GM04504 (cell line): ENCODE data around the gene SPNS2.
"Not testable (repeated sequence)": the region's sequence is repeated elsewhere in the genome, so short reads cannot be mapped to it uniquely, and the experiment has no call there.

Source experiments
- DNase-seq: peaks from one replicate; pipeline ENCODE4 v3.0.0-alpha.2; 2012; ENCODE audit warnings: low read depth

SPNS2 gene

DNA sequence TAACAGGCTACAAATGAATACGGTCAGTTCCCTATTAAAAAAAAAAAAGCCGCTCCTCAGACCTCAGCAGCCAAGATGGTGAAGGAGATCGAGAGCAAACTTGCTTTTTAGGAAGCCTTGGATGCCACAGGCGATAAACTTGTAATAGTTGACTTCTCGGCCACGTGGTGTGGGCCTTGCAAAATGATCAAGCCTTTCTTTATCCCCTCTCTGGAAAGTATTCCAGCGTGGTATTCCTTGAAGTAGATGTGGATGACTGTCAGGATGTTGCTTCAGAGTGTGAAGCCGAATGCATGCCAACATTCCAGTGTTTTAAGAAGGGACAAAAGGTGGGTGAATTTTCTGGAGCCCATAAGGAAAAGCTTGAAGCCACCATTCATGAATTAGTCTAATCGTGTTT, 73.5 kb downstream of the SPNS2 start:
- no peak for DNase-seq

DNA sequence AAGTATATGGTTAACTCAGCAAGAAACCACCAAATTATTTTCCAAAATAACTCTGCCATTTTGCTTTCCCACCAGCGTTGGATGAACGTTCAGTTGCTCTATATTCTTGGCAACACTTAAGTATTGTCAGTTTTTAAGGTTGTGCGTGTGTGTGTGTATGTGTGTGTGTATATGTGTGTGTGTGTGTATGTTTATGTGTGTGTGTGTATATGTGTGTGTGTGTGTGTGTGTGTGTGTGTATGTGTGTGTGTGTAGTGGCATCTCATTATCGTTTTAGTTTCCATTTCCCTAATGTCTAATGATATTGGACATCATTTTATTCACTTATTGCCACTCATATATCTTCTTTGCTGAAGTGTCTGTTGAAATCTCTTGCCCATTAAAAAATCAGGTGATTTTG, 74.4 kb downstream of the SPNS2 start:
- DNase-seq, result no peak

DNA sequence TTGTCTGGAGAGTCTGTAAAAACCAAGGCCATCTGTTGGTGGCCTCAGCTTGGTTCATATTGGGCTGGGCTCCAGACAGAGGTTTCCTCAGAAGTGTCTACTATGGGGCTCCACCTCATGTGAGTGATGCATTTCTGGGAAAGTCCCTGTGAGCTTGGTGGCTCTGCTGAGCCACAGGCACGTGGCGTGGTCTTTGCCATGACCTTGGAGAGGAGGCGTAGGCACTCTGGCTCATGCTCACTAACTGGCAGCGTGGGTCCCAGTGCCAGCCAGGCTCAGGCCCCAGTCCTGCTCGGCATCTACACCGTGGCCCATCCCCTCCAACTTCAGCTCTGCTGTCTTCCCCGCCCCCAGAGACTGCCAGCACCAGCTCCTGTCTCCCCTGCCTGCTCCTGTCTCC, 75.0 kb downstream of the SPNS2 start:
- no peak for DNase-seq

DNA sequence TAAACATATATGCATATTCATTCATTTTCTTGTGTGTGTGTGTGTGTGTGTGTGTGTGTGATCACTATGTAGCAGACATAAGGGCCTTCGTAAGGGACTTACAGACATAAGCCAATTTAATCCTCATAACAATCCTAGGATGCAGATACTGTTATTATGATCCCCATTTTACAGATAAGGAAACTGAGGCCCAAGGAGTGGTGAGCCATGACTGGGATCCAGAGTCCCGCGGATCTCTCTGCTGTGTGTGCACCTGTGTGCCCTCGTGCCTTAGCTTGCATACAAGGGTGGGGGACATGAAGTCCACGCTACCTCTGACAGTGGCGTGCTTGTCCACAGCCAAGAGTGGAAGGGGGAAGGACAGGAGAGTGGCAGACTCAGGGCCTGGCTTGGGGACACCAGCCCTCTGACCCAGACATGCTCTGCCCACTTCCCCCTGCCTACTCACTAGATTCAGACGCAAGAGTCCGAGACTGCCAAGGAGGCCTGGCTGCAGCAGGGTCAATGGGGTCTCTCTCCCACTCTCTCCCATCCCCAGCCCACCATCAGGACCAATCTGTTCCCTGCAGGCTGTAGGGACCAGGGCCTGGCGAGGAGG, 75.9 kb downstream of the SPNS2 start:
- DNase-seq, result no peak

DNA sequence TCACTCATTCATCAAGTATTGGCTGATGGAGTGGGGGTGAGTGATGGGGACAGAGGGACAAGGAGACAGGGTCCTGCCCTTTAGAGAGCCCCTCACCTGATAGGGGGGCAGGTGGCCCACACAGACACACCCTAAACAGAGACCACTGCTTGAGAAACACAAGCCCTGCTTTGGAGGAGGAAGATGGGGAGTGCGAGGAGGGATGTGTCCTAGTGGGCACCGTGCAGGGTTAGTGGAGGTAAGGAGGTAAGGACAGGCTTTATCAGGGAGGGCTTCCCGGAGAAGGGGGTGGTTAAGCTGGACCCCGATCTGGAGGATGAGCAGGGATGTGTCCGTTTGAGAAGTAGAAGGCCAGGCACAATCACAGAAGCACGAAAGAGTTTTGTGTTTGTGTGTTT, 77.5 kb downstream of the SPNS2 start:
- DNase-seq, result no peak

DNA sequence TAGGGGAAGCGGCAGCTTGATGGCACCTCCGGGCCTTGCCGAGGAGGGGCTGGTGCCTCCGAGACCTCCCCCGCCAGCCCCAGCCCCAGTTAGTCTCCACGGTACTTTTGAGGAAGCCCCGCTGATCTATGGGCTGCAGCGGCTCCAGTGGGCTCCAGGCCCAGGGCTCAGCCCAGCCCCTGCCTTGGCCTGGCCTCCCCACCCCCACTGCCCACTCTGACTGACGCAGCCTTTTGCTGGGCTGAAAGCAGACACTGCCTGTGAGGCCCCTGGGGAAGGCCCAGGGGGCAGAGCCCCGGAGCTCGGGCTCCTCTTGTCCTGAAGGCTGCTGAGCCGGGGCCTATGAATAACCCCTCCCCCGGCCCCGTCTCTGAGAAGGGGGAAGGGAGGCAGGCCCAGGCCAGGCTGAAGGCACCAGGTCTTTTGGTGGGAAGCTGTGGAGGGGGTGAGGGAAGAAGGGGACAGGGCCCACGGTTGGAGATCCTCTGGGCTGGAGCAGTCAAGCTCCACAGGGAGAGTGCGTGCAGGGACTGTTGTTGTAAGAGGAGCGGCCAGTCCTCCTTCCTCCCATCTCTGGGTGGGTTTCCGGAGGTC, 78.1 kb downstream of the SPNS2 start:
- no peak for DNase-seq

DNA sequence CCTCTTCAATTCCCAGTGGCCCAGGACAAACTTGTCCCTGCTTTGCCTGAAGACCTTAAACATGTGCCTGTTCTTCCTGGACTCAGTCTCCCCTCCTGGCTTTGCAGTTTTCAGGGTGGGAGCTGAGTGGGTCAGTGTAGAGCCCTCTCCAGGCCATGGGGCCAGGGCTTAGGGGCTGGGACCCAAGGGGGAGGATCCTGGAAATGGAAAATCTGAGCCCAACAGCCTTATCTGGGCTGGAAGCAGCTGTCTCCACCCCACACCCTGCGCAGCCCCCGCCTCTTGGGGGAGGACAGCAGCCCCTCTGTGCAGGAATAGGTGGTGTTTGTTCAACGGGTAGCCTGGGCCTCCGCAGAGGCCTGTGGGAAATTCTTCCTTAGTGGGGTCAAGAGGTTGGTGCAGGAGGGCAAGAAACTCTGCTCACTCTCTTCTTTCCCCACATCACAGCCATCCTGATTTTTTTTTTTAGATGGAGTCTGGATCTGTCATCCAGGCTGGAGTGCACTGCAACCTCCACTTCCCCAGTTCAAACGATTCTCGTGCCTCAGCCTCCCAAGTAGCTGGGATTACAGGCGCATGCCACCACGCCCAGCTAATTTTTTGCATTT, 78.8 kb downstream of the SPNS2 start:
- no peak for DNase-seq

DNA sequence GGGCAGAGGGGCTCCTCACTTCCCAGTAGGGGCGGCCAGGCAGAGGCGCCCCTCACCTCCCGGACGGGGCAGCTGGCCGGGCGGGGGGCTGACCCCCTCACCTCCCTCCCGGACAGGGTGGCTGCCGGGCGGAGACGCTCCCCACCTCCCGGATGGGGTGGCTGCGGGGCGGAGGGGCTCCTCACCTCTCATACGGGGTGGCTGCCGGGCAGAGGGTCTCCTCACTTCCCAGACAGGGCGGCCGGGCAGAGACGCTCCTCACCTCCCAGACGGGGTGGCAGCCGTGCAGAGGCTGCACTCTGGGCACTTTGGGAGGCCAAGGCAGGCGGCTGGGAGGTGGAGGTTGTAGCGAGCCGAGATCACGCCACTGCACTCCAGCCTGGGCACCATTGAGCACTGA, 79.7 kb downstream of the SPNS2 start:
- not testable (repeated sequence) for DNase-seq

DNA sequence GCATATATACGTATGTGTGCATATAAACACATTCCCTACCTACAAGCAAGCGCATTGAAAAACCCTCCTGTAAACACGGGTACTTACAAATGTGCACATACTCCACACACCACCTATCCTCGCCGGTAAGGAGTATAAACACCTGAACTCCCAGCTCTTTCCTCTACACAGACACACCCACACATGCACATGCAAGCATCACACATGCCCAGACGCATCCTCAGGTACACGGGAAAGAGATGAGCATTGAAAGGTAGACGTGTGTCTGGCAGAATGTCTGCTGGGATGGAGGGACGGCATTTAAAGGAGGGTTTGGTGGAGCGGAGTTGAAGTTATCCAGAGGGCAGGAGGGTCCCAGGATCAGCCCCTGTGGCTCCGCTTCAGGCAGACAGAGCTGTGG, 81.0 kb downstream of the SPNS2 start:
- DNase-seq, result no peak

DNA sequence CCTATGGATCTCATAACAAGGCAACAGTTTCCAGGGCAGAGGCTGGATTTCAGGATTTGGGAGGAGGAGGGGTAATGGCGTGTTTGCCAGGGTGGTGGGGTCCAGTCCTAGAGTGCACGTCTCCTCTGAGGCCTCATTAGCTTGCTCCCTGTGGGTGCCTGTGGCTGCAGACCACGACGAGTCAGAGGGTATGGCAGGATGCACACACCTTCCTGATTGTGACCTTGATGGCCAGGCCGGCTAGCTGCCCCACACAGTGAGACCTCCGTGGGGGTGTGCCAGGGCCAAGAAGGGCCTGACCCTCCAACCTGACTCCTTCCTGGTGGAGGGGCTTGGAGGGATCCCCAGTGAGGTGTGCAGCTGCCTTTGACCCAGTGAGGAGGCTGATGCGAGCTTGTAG, 81.6 kb downstream of the SPNS2 start:
- DNase-seq, result no peak

DNA sequence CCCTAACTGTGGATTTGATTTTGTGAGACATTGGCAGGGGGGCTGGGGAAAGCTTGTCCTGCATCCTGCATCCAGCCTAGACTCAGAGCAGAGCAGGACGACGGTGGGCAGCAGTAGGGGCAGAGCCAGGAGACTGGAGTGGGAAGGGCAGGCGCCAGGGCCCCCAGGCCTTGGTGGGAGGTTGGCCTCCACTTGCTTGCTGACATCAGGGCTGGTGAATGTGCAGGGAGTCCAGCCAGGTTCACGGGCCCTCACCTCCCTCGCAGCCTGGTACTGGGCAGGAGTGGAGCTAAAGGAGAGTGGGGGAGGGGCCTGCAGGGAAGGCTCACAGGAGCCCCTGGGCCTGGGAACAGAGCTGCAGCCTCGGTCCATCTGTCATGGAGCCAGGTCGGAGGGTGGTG, 83.4 kb downstream of the SPNS2 start:
- DNase-seq, result no peak

DNA sequence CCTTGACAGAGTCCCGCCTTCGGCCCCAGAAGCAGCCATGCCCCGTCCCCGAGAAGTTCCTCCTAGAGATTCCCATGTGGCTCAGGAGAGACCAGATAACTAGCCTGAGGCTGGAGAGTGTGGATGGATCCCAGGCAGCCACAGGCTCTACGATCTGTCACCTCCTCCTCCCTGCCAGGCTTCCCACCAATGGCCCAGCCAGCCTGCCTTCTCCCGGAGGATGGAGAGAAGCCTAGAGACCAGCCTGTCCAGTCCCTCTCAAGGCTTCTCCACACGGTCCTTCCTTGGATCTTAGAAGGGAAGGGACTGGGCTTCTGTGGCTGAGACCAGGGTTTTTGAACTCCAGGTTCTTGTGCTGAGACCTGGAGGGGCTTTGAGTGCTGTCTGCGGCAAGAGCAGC, 84.0 kb downstream of the SPNS2 start:
- DNase-seq, result no peak

DNA sequence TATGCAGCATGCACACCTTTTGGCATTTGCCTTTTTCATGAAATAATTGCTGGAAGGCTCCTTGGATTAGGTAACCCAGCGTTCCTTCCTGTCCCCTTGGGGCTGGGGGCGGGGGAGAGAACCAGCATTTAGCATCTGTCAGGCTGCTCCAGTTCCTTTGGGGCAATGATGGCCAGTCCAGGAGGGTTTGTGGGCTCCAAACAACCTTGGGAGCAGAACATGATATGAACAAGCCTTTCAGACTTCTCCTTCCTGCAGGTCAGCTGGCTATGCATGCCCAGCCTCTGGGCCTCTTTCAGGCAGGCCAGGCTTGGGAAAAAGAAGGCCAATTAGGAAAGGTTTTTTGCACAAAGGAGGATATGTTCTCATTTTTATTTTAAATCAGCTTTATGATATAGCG, 84.5 kb downstream of the SPNS2 start:
- no peak for DNase-seq

DNA sequence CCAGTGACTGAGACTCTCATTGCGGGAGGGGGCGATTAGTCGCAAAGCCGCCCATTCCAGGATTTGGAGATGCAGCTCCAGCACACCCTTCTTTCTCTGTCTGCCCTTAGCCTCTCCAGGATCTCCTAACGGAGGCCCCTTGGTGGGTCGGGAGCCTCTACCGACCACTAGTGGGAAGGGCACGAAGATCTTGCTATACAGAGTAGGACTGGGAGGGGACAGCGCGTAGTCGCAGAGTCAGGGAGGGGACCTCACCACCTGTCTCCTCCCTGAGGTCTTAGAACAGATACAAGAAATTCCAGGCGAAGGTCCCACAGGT, 85.1 kb downstream of the SPNS2 start:
- no peak for DNase-seq

DNA sequence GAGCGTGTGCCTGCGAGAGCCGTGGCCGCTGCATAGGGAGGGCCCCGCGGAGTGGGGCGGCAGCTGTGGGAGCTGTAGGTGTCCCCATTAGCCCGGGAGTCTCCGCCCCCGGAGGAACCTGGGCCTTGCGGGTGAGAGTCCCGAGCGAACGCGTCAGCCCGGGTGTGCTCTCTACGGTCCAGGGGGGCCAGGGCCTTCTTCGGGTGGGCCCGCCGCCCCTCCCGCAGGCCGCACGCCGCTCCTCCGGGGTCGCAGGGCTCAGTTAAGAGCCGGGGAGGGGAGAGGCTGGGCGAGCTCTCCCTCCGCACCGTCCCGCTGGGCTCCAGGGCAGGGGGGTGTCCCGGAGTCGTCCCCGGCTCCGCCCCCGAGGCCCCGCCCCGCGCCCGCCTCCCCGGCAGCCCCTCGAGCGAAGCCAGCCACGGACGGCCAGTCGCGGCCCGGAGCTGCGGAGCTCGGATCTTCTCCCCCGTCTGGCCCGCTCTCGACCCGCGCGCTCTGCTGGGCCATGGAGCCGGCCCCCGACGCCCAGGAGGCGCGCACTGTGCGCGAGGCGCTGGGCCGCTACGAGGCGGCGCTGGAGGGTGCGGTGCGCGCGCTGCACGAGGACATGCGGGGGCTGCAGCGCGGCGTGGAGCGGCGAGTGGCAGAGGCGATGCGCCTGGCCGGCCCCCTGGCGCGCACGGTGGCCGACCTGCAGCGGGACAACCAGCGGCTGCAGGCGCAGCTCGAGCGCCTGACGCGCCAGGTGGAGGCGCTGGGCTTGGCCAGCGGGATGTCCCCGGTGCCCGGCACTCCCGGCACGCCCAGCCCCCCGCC, 85.6 kb downstream of the SPNS2 start, which contains the start of gene SMTNL2:
TSS of gene SMTNL2 (plus strand) at position 429 of the 816 bp plus-strand sequence. CDS start at position 506, 77 bp downstream.
- DNase-seq, result no peak

DNA sequence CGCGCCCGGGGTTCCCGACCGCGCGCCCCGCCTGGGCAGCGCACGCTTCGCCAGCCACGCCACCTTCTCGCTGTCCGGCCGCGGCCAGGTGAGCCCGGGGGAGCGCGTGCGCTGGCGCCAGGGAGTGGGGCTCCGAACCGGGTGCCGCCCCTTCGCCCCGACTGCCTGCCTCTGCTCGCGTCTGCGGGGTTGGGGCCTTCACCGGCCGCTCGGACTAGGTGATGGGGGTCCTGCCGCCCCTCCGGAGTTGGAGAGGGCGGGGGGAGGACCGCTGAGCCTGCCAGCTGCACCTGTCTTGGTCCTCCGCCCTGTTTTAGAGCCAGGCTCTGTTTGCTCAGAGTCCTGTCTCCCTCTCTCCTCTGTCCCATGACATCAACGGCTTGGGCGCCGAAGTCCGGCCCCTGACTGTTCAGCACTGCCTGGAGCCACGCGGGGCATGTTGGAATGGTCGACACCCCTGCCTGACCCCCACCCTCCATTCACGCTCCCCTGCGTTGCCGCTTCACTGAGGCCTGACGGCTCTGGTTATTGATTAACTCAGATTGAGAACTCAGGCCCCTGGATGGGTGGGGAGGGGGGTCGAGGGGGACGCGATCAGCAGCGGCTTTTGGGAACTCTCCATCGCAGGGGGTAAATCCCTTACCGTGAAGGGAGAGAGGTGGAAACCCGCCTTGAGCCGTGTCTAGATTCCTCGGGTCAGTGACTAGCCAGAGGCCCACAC, 86.4 kb downstream of the SPNS2 start:
- no peak for DNase-seq

DNA sequence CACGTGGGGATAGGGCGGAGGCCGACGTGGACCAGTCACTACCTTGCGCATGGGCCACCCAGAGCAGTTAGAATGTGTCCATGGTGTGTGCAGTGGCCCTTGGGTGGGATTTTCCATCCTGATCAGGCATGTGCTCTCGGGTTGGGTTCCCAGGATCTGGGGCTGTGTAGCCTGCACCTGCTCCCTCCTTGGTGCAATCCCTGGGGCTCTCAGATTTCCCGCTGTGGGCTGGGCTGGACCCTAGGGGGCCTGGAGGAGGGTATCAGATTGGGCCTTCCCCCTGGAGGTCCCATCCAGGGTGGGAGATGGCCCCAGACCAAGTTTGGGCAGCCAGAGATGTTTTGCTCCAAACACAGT, 86.9 kb downstream of the SPNS2 start:
- DNase-seq, result no peak

DNA sequence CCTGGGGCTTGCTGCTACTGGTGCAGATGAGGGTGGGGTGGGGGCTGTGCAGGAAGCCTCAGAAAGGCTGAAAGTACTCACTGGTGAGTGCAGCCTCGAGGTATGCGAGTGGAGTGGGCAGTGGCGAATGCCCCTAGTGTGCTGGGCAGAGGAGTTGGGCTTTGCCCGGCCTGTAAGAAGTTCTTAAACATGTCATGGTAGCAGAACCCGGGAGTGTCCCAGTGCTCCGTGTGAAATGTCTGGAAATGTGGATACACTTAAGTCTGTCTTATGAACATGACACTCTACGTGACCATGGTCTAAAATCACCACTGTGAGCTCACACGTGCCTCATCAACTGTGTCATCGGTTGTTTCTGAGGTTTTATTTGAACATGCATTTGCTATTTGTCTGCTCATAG, 87.4 kb downstream of the SPNS2 start:
- DNase-seq, result no peak

DNA sequence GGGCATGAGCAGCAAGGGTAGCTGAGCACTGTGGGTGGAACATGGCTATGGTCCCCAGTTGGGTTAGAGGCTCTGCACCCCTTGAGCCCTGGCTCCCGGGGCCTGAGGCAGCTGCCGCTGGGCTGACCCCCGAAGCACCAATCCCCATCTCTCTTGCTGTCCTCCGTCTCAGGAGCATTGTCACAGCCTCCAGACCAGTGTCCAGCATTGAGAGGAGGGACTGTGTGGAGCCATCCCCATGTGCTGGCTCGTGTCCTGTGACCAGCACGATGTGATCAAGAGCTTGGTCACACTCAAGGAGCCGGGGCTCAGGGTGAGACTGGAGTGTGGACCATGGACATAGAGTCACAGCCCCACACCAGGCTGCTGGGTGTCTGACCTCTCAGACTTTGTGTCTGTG, 88.5 kb downstream of the SPNS2 start:
- DNase-seq, result no peak

DNA sequence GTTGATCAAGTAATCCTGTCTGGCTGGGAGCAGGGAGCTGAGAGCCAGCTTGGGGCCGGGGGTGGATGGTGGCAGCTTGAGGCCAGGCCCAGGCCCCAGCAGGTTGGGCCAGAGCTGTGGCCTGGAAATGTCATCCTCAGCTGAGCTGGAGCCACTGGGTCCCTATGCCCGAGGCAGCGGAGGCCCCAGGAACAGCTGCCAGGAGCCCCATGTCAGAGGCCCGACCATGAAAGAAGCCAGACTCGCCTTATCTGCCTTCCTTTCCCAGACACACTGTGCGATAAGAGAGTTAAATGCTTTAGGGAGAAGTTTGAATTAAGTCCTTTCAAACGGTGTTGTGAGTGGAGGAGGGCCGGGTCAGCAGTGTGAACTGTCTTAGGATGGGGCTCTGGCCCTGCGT, 89.1 kb downstream of the SPNS2 start:
- DNase-seq, result no peak

DNA sequence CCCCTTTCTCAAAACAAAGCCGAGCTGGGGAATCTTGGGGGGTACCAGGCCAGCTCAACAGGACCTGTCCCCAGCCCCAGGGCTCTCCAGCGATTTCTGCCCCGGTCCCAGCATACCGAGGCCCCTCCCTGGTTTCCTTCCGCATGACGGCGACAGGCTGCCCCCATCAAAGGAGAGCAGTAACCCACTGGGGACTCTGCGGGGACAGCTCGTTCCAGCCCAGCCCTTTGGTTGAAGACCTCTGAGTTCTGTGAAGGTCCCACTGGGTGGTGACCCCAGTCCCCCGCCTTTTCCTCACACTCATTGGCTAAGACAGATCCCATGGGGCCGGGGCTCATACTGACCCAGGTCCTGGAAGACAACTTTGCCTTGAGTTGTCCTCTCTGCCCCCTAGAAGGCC, 89.7 kb downstream of the SPNS2 start:
- no peak for DNase-seq
